H1 (cell line): ENCODE data around the gene ADGRA3. TPM values are rescaled to one million over a fixed set of nuclear protein-coding genes. Genes with fewer than 3 reads are reported as not detected.

ENCODE experiments used
- CTCF ChIA-PET: fragments of 300-600 bp; sonication (Branson Sonifier 250); formaldehyde crosslinking; loops from one replicate; lab custom pipeline; 2021; ENCODE audit not compliant: partially characterized antibody; lab: Charles Lee
- POLR2A ChIA-PET: fragments of 300-600 bp; sonication (Branson Sonifier 250); formaldehyde crosslinking; loops from one replicate; lab custom pipeline; 2021; ENCODE audit warnings: inconsistent platforms; ENCODE audit not compliant: partially characterized antibody; lab: Charles Lee
- DNase-seq, 2 experiments: peaks; one replicate each; pipeline versions ENCODE4 v3.0.0 to v3.0.0-alpha.2; 2010 to 2022; ENCODE audit warnings: low spot score in 2 of 2, low read depth in 1 of 2, mixed read lengths in 1 of 2
- FAIRE-seq: peaks from 2 replicates; lab custom pipeline; 2011; peaks lifted over from hg19 to GRCh38; lab: Jason Lieb, UNC
- H2AFZ ChIP-seq: 2 replicates; pipeline ENCODE4 v1.8.1; 2012; ENCODE audit warnings: low read length, inconsistent platforms
- H2AK5ac ChIP-seq: 2 replicates; pipeline ENCODE4 v1.6.1; 2013; ENCODE audit warnings: low read depth, low read length
- H2BK120ac ChIP-seq: replicated peaks from 2 replicates; pipeline ENCODE3; 2013; ENCODE audit warnings: low read depth, low read length, inconsistent platforms
- H2BK12ac ChIP-seq: 2 replicates; pipeline ENCODE4 v1.6.1; 2013; ENCODE audit warnings: low read depth, low read length
- H2BK15ac ChIP-seq: 2 replicates; pipeline ENCODE4 v1.6.1; 2013; ENCODE audit warnings: low read length
- H2BK20ac ChIP-seq: 2 replicates; pipeline ENCODE4 v1.6.1; 2013; ENCODE audit warnings: low read length
- H2BK5ac ChIP-seq: 2 replicates; pipeline ENCODE4 v1.6.1; 2013; ENCODE audit warnings: low read depth, low read length
- H3K14ac ChIP-seq: 2 replicates; pipeline ENCODE4 v1.6.1; 2013; ENCODE audit warnings: inconsistent platforms; ENCODE audit not compliant: insufficient read length
- H3K18ac ChIP-seq: 2 replicates; pipeline ENCODE4 v1.6.1; 2013; ENCODE audit warnings: low read length; ENCODE audit errors: extremely low read depth
- H3K23ac ChIP-seq: 2 replicates; pipeline ENCODE4 v1.6.1; 2013; ENCODE audit warnings: inconsistent platforms; ENCODE audit not compliant: insufficient read length
- H3K23me2 ChIP-seq: 2 replicates; pipeline ENCODE4 v1.6.1; 2013; ENCODE audit warnings: low read depth, low read length
- H3K27ac ChIP-seq: 2 replicates; pipeline ENCODE4 v1.6.1; 2011; ENCODE audit warnings: low read depth, low read length, inconsistent platforms
- H3K27me3 ChIP-seq, 4 experiments: replicated peaks in 1 of 4; 1 replicate in 1 of 4; 2 replicates in 3 of 4; pipeline versions ENCODE4 v1.6.1 to v1.8.1; 2011 to 2013; ENCODE audit warnings: low read length in 3 of 4, mild to moderate bottlenecking in 3 of 4, inconsistent platforms in 2 of 4, mixed read lengths in 2 of 4, moderate library complexity in 1 of 4; ENCODE audit not compliant: control insufficient read depth in 3 of 4, insufficient read depth in 3 of 4; ENCODE audit errors: extremely low read depth in 1 of 4
- H3K36me3 ChIP-seq, 4 experiments: 2 replicates each; pipeline versions ENCODE4 v1.6.1 to v1.8.1; 2011 to 2013; ENCODE audit warnings: mild to moderate bottlenecking in 4 of 4, low read length in 3 of 4, moderate library complexity in 2 of 4, control low read depth in 1 of 4, inconsistent platforms in 1 of 4; ENCODE audit not compliant: insufficient read depth in 4 of 4, control insufficient read depth in 2 of 4
- H3K4ac ChIP-seq: replicated peaks from 2 replicates; pipeline ENCODE3; 2013; ENCODE audit warnings: low read length, low read depth, mixed read lengths, inconsistent platforms; ENCODE audit not compliant: insufficient read length
- H3K4me1 ChIP-seq, 4 experiments: replicated peaks in 1 of 4; 1 replicate in 1 of 4; 2 replicates in 3 of 4; pipeline versions ENCODE4 v1.6.1 to v1.8.1; 2011 to 2013; ENCODE audit warnings: low read length in 3 of 4, inconsistent platforms in 2 of 4, mixed read lengths in 1 of 4; ENCODE audit not compliant: insufficient read depth in 4 of 4, control insufficient read depth in 3 of 4
- H3K4me2 ChIP-seq, 2 experiments: 2 replicates each; pipeline versions ENCODE4 v1.6.1 to v1.8.1; 2011 to 2013; ENCODE audit warnings: low read depth in 2 of 2, low read length in 2 of 2, control low read depth in 1 of 2, inconsistent platforms in 1 of 2, mild to moderate bottlenecking in 1 of 2; ENCODE audit not compliant: insufficient read depth in 1 of 2
- H3K4me3 ChIP-seq, 4 experiments: fragments of 200-600, 300-600 bp in 1 of 4; sonication (generic), shearing (Covaris generic), sonication (Bioruptor Twin) in 1 of 4; 2 replicates each; pipeline versions ENCODE4 v1.5.1 to v1.8.1; 2011 to 2016; ENCODE audit warnings: low read length in 4 of 4, low read depth in 3 of 4, control low read depth in 2 of 4, inconsistent platforms in 2 of 4, mild to moderate bottlenecking in 2 of 4, mixed read lengths in 1 of 4, moderate library complexity in 1 of 4; ENCODE audit not compliant: insufficient read depth in 2 of 4; ENCODE audit errors: extremely low read depth in 1 of 4
- H3K56ac ChIP-seq: replicated peaks from 2 replicates; pipeline ENCODE3; 2013; ENCODE audit warnings: low read depth, mild to moderate bottlenecking, mixed read lengths, low read length, inconsistent platforms; ENCODE audit not compliant: insufficient read length
- H3K79me1 ChIP-seq: 2 replicates; pipeline ENCODE4 v1.6.1; 2013; ENCODE audit warnings: low read depth, low read length, control low read depth
- H3K79me2 ChIP-seq, 2 experiments: 2 replicates each; pipeline versions ENCODE4 v1.6.1 to v1.8.1; 2012 to 2013; ENCODE audit warnings: low read length in 2 of 2, mild to moderate bottlenecking in 2 of 2, inconsistent platforms in 1 of 2; ENCODE audit not compliant: insufficient read depth in 2 of 2, control insufficient read depth in 1 of 2
- H3K9ac ChIP-seq, 4 experiments: replicated peaks in 1 of 4; 1 replicate in 1 of 4; 2 replicates in 3 of 4; pipeline versions ENCODE4 v1.6.1 to v1.8.1; 2011 to 2013; ENCODE audit warnings: low read depth in 3 of 4, low read length in 3 of 4, control low read depth in 2 of 4, mild to moderate bottlenecking in 2 of 4, moderate library complexity in 2 of 4, inconsistent platforms in 1 of 4; ENCODE audit errors: extremely low read depth in 1 of 4
- H3K9me3 ChIP-seq, 2 experiments: 2 replicates each; pipeline versions ENCODE4 v1.6.1 to v1.8.1; 2012 to 2013; ENCODE audit warnings: mild to moderate bottlenecking in 2 of 2, moderate library complexity in 2 of 2, control low read depth in 1 of 2, inconsistent platforms in 1 of 2, low read depth in 1 of 2, low read length in 1 of 2, mixed read lengths in 1 of 2; ENCODE audit not compliant: insufficient read depth in 2 of 2
- H4K20me1 ChIP-seq, 2 experiments: replicated peaks in 1 of 2; 2 replicates each; pipeline versions ENCODE3 to v1.8.1; 2011 to 2013; ENCODE audit warnings: inconsistent platforms in 2 of 2, low read length in 2 of 2, mild to moderate bottlenecking in 1 of 2; ENCODE audit not compliant: insufficient read depth in 2 of 2, control insufficient read depth in 1 of 2
- H4K5ac ChIP-seq: 2 replicates; pipeline ENCODE4 v1.6.1; 2013; ENCODE audit warnings: low read length, low read depth, mixed read lengths, inconsistent platforms; ENCODE audit not compliant: insufficient read length
- H4K8ac ChIP-seq: 2 replicates; pipeline ENCODE4 v1.8.0; 2013; ENCODE audit warnings: mild to moderate bottlenecking, moderate library complexity, low read length, inconsistent platforms; ENCODE audit not compliant: insufficient read depth; ENCODE audit errors: extremely low read depth
- H4K91ac ChIP-seq: replicated peaks from 2 replicates; pipeline ENCODE3; 2013; ENCODE audit warnings: low read length, mixed read lengths, inconsistent platforms; ENCODE audit not compliant: insufficient read length
- ATF3 ChIP-seq: IDR thresholded peaks from 2 replicates; pipeline ENCODE4 v1.6.1; 2011; ENCODE audit warnings: low read depth, mild to moderate bottlenecking, low read length; ENCODE audit not compliant: insufficient read depth
- CEBPB ChIP-seq: IDR thresholded peaks from 2 replicates; pipeline ENCODE4 v1.6.1; 2012; ENCODE audit warnings: low read depth, low read length
- E2F6 ChIP-seq: IDR thresholded peaks from 2 replicates; pipeline ENCODE4 v1.6.1; 2012; ENCODE audit warnings: inconsistent platforms
- FOSL1 ChIP-seq: IDR thresholded peaks from 2 replicates; pipeline ENCODE4 v1.6.1; 2011; ENCODE audit warnings: mild to moderate bottlenecking, low read depth, low read length, moderate library complexity; ENCODE audit not compliant: insufficient read depth
- JUND ChIP-seq: IDR thresholded peaks from 2 replicates; pipeline ENCODE4 v1.6.1; 2011; ENCODE audit warnings: mild to moderate bottlenecking, improper control_type of control experiment, low read length
- MAX ChIP-seq: IDR thresholded peaks from 2 replicates; pipeline ENCODE4 v1.6.1; 2012; ENCODE audit warnings: inconsistent platforms
- POU5F1 ChIP-seq: IDR thresholded peaks from 2 replicates; pipeline ENCODE4 v1.6.1; 2011; ENCODE audit warnings: low read depth, mild to moderate bottlenecking, low read length, moderate library complexity
- SIX5 ChIP-seq: IDR thresholded peaks from 2 replicates; pipeline ENCODE4 v1.6.1; 2011; ENCODE audit warnings: mild to moderate bottlenecking, low read depth, low read length
- SP1 ChIP-seq: IDR thresholded peaks from 2 replicates; pipeline ENCODE4 v1.6.1; 2011; ENCODE audit warnings: low read depth, low read length
- SP4 ChIP-seq: IDR thresholded peaks from 2 replicates; pipeline ENCODE4 v1.6.1; 2012; ENCODE audit warnings: low read length, inconsistent platforms
- TEAD4 ChIP-seq: IDR thresholded peaks from 2 replicates; pipeline ENCODE4 v1.6.1; 2012; ENCODE audit warnings: low read depth, low read length, inconsistent platforms, mixed read lengths
- WGBS, 2 experiments: shearing (Covaris generic) in 1 of 2; methylation state at CpG; one replicate each; pipeline versions ENCODE4 v1.1.6 to v1.1.7; 2013 to 2015; ENCODE audit warnings: low lambda C conversion rate in 2 of 2, mixed read lengths in 2 of 2, inconsistent platforms in 1 of 2, low coverage in 1 of 2, missing lambda C conversion rate in 1 of 2; ENCODE audit not compliant: insufficient replicate concordance in 2 of 2, insufficient coverage in 1 of 2, insufficient read length in 1 of 2; ENCODE audit errors: extremely low coverage in 1 of 2, missing lambda C conversion rate in 1 of 2; 5-methylcytosine and 5-hydroxymethylcytosine counted together
- polyA plus RNA-seq, 7 experiments: library from polyadenylated mRNA; depleted of rRNA in 3 of 7; stranded (reverse) in 5 of 7; unstranded in 2 of 7; fragments of >200 nt in 5 of 7; fragments of 200-250 nt in 2 of 7; gene quantifications; 1 replicate in 5 of 7; 2 replicates in 1 of 7; 4 replicates in 1 of 7; pipeline versions ENCODE4 v1.2.1 to v1.2.3, GENCODE V29; 2011 to 2013; ENCODE audit warnings: missing spikeins in 2 of 7, mixed read lengths in 2 of 7
- total RNA-seq: library from RNA; stranded (reverse); fragmentation: NEBNext Ultra II Directional; extraction: Animal tissue kit (Norgen Biotek cat#: 25700); gene quantifications from 2 replicates; pipeline ENCODE4 v1.2.1, GENCODE V29; 2021

The ADGRA3 gene
- total and polyA plus RNA-seq, 2 of the 8 experiments (the other 6 are each of a cell fraction or from before 2014, with no cell fraction given), result 31.5 to 63.0 TPM

GRCh38 chr4:22522706-22523501 lies 7.0 kb upstream of the ADGRA3 start:
- H3K18ac ChIP-seq, result no peak overlapping the region
- no peaks in the 10 kb centered on the region for H4K20me1 ChIP-seq
- no peak overlapping the region for H3K56ac ChIP-seq
- no peaks in the 10 kb centered on the region for H3K79me2 ChIP-seq
- no peak overlapping the region for H2AFZ ChIP-seq
- no peak overlapping the region for H4K8ac ChIP-seq
- no peak overlapping the region for H2BK5ac ChIP-seq
- no peak overlapping the region for H2AK5ac ChIP-seq
- no peak overlapping the region for H3K9ac ChIP-seq
- DNase-seq, result no peak
- H3K4me2 ChIP-seq, result peak overlapping the region; percentile 44 to 52; a peak in 3 of 4 replicates
- H3K27me3 ChIP-seq, result no peaks in the 10 kb centered on the region
- H4K91ac ChIP-seq, result no peak overlapping the region
- peaks cover 0 to 15% (median 2%) of the 10 kb centered on the region in 4 experiments; a peak in 5 of 7 replicates for H3K4me1 ChIP-seq
- ChIA-PET POLR2A (interaction anchor here (0.5 to 1.9 kb wide), 3 partner anchors 8 to 111 kb away, joined by 3 to 6 read pairs (median 3); no protein-coding TSS in a partner anchor), CTCF (interaction anchor here (0.6 to 1.1 kb wide), 7 partner anchors 12 to 374 kb away, joined by 3 to 5 read pairs (median 3); no protein-coding TSS in a partner anchor)
- FAIRE-seq, result no peak
- 34 to 100% methylated on average over 1 to 9 of the region's 9 CpGs for WGBS, 2 experiments
- peak overlapping the region; percentile 78 for H3K4ac ChIP-seq
- H3K79me1 ChIP-seq, result no peaks in the 10 kb centered on the region
- H3K14ac ChIP-seq, result no peak overlapping the region
- H3K9me3 ChIP-seq, result peaks cover 0 to 2% of the 10 kb centered on the region in 2 experiments; a peak in 2 of 4 replicates
- H2BK15ac ChIP-seq, result no peak overlapping the region
- H3K23ac ChIP-seq, result no peak overlapping the region
- no peak overlapping the region for H2BK120ac ChIP-seq
- H2BK20ac ChIP-seq, result 0 out of 2 replicates have a peak overlapping the region, but pooled peaks have one; percentile 27
- no peaks in the 10 kb centered on the region for H3K36me3 ChIP-seq
- no peak overlapping the region for H2BK12ac ChIP-seq
- H4K5ac ChIP-seq, result peak overlapping the region; percentile 66
- H3K27ac ChIP-seq, result no peak overlapping the region
- no peak overlapping the region; a peak in 1 of 8 replicates for H3K4me3 ChIP-seq
- no peaks in the 10 kb centered on the region for H3K23me2 ChIP-seq
- no peak for TF ChIP-seq TEAD4
- no peak for TF ChIP-seq SIX5
- no peak for TF ChIP-seq FOSL1
- TF ChIP-seq JUND, result no peak
- TF ChIP-seq ATF3, result no peak
- peak; percentile 85 for TF ChIP-seq MAX
- 0 out of 2 replicates have a peak, but pooled peaks have one; percentile 10 for TF ChIP-seq SP1
- TF ChIP-seq SP4, result no peak
- TF ChIP-seq POU5F1, result no peak
- TF ChIP-seq E2F6, result peak; percentile 68; the same call in 1 of the 2 replicates
- no peak for TF ChIP-seq CEBPB
